Measurements from ENCODE around the gene KRT13. TPM values are rescaled to one million over a fixed set of nuclear protein-coding genes. Genes with fewer than 3 reads are reported as not detected.

The KRT13 gene
- total and polyA plus RNA-seq, 2 of the 4 experiments (the other 2 are of a cell fraction), result 0.18 to 0.56 TPM

GRCh38 chr17:41539071-41539492 lies 33.7 kb upstream of the KRT13 start:
- H2AFZ ChIP-seq (replicated peaks; ENCODE audit: low read length, poor library complexity), result peak overlapping the region; percentile 81
- no peak for DNase-seq

More at GRCh38 chr17:41539071-41539492, 33.7 kb upstream of the KRT13 start:
- Histone ChIP-seq H2BK120ac (ENCODE audit: low read depth, low read length) (peak overlapping the region; percentile 84), H3K4me3 (ENCODE audit: insufficient read depth, low read depth, low read length) (no peak overlapping the region), H3K9me3 (ENCODE audit: control insufficient read depth, insufficient read depth, low read length) (no peaks in the 10 kb centered on the region), H3K27me3 (ENCODE audit: control insufficient read depth, insufficient read depth, low read length) (no peaks in the 10 kb centered on the region), H3K79me1 (ENCODE audit: low read depth in 1 of 2, low read length in 2 of 2) (no peaks in the 10 kb centered on the region), H3K18ac (ENCODE audit: low read depth, low read length) (peak overlapping the region; percentile 62), H3K27ac (ENCODE audit: insufficient read depth, low read length) (peak overlapping the region; percentile 14), H4K91ac (ENCODE audit: insufficient read depth, low read depth, low read length) (peak overlapping the region; percentile 93), H3K4ac (ENCODE audit: low read depth, low read length) (peak overlapping the region; percentile 83), H3K4me1 (ENCODE audit: control insufficient read depth, insufficient read depth, low read length) (peaks cover 16% of the 10 kb centered on the region), H4K5ac (ENCODE audit: low read depth, low read length) (peak overlapping the region; percentile 45), H3K9ac (ENCODE audit: low read depth, low read length) (no peak overlapping the region), H3K56ac (ENCODE audit: extremely low read depth, insufficient read depth, low read length) (peak overlapping the region; percentile 45; the same call in 1 of the 2 replicates), H3K4me2 (ENCODE audit: low read depth, low read length) (no peak overlapping the region), H3K23ac (ENCODE audit: low read depth, low read length) (peak overlapping the region; percentile 60), H4K8ac (ENCODE audit: low read depth in 2 of 2, low read length in 2 of 2) (peak overlapping the region; percentile 62 to 75), H2BK15ac (ENCODE audit: low read depth, low read length) (peak overlapping the region; percentile 67; the same call in 2 of the 3 replicates), H2AK5ac (ENCODE audit: low read depth, low read length) (peak overlapping the region; percentile 94), H2BK5ac (ENCODE audit: low read depth, low read length, poor library complexity, severe bottlenecking) (peak overlapping the region; percentile 85), H3K36me3 (ENCODE audit: control insufficient read depth, insufficient read depth, low read length) (no peaks in the 10 kb centered on the region), H4K20me1 (ENCODE audit: insufficient read depth, low read length) (no peaks in the 10 kb centered on the region), H3K9me1 (ENCODE audit: insufficient read depth, low read length) (peaks cover 11% of the 10 kb centered on the region), H2AK9ac (replicated peaks; ENCODE audit: low read depth, low read length, poor library complexity) (peak overlapping the region; percentile 81), H2BK20ac (ENCODE audit: low read depth, low read length) (peak overlapping the region; percentile 87), H3K14ac (replicated peaks; ENCODE audit: low read depth, low read length) (peak overlapping the region; percentile 64)
- TF ChIP-seq RCOR1 (IDR thresholded peaks at IDR 0.05; ENCODE audit: insufficient replicate concordance, low read length) (no peak), POLR2A (IDR thresholded peaks at IDR 0.05; ENCODE audit: low read depth, low read length) (no peak), RFX5 (IDR thresholded peaks at IDR 0.05; ENCODE audit: low read depth, low read length) (no peak), MAZ (IDR thresholded peaks at IDR 0.05; ENCODE audit: borderline replicate concordance, low read depth, low read length) (no peak), FOS (IDR thresholded peaks at IDR 0.05; ENCODE audit: low read depth, low read length) (no peak), BHLHE40 (IDR thresholded peaks at IDR 0.05; ENCODE audit: low read depth, low read length) (no peak), NFE2L2 (IDR thresholded peaks at IDR 0.05; ENCODE audit: low read depth, low read length) (no peak)
- ChIA-PET CTCF (interaction anchor here (1.6 kb wide), 1 partner anchor 9 kb away, joined by 7 read pairs; no protein-coding TSS in a partner anchor), POLR2A (ENCODE audit: unreplicated experiment) (no interaction called here)
- in situ Hi-C loops (cut with MboI; ENCODE audit: low sequenced_read_pairs) (no loop called here), intact Hi-C loops (cut with micrococcal nuclease) (no loop called here), dilution Hi-C loops (cut with HindIII; ENCODE audit: low sequenced_read_pairs, unreplicated experiment) (no loop called here)
- BruUV-seq (replicated peaks), result no TSS peak
- ATAC-seq (ENCODE audit: low read depth), result peak; percentile 61
- no CpG with 5 or more reads among the region's 5 CpGs for WGBS, 2 experiments (ENCODE audit: extremely low coverage in 2 of 2, insufficient read length in 1 of 2)

Data from IMR-90 (cell line).